WTC11 (cell line): ENCODE results near the gene TIMM10. TPM values are rescaled to one million over a fixed set of nuclear protein-coding genes. Genes with fewer than 3 reads are reported as not detected.
A peak's percentile ranks its signal among the peaks of the same experiment; 100 is the strongest.

ENCODE experiments used
- ATAC-seq: fragments of 200-7000 bp; cut with Tn5 transposase; 2 replicates; pipeline ENCODE4 v1.10.0; 2021; ENCODE audit warnings: mild to moderate bottlenecking, moderate library complexity
- CTCF ChIA-PET: fragments of 300-600 bp; sonication (Branson Sonifier 250); formaldehyde crosslinking; loops from one replicate; lab custom pipeline; 2021; ENCODE audit warnings: antibody characterized with exemption; lab: Charles Lee
- POLR2A ChIA-PET: fragments of 350-600 bp; sonication (Branson Sonifier 250); formaldehyde crosslinking; loops from one replicate; lab custom pipeline; 2021; ENCODE audit warnings: antibody characterized with exemption; lab: Charles Lee
- DNase-seq: peaks from one replicate; pipeline ENCODE4 v3.0.0; 2021; ENCODE audit warnings: low spot score
- H3K27ac Mint-ChIP-seq: 2 replicates; pipeline ENCODE4 v1.8.0; 2021; ENCODE audit warnings: mixed read lengths
- H3K27me3 Mint-ChIP-seq: 2 replicates; pipeline ENCODE4 v1.8.0; 2021; ENCODE audit warnings: low read depth, mild to moderate bottlenecking, moderate library complexity, mixed read lengths
- H3K36me3 Mint-ChIP-seq: 2 replicates; pipeline ENCODE4 v1.8.0; 2021; ENCODE audit warnings: mixed read lengths
- H3K4me1 Mint-ChIP-seq: 2 replicates; pipeline ENCODE4 v1.8.0; 2022; ENCODE audit warnings: mixed read lengths
- H3K4me3 Mint-ChIP-seq: 2 replicates; pipeline ENCODE4 v1.8.0; 2021; ENCODE audit warnings: mild to moderate bottlenecking, moderate library complexity, mixed read lengths
- H3K9me3 Mint-ChIP-seq: 2 replicates; pipeline ENCODE4 v1.8.0; 2021; ENCODE audit warnings: mixed read lengths
- ATF1 ChIP-seq: sonication (generic); formaldehyde crosslinking; IDR thresholded peaks from 2 replicates; pipeline ENCODE4 v1.8.1; 2023; ENCODE audit warnings: mild to moderate bottlenecking, moderate library complexity, missing genetic modification reagents
- ERG ChIP-seq: fragments of 250-450 bp; sonication (Bioruptor Pico); IDR thresholded peaks from 2 replicates; pipeline ENCODE4 v1.8.0; 2021; ENCODE audit warnings: mild to moderate bottlenecking
- ETV6 ChIP-seq: sonication (generic); formaldehyde crosslinking; IDR thresholded peaks from 2 replicates; pipeline ENCODE4 v1.8.1; 2022; ENCODE audit warnings: mild to moderate bottlenecking, missing genetic modification reagents
- FOXP4 ChIP-seq: sonication (generic); formaldehyde crosslinking; IDR thresholded peaks from 2 replicates; pipeline ENCODE4 v1.8.0; 2022; ENCODE audit warnings: mild to moderate bottlenecking, missing genetic modification reagents
- IRF1 ChIP-seq: sonication (generic); formaldehyde crosslinking; IDR thresholded peaks from 2 replicates; pipeline ENCODE4 v1.8.0; 2023; ENCODE audit warnings: missing genetic modification reagents
- NFATC4 ChIP-seq: fragments of 250-450 bp; sonication (Bioruptor Pico); IDR thresholded peaks from 2 replicates; pipeline ENCODE4 v1.9.0; 2021; ENCODE audit warnings: mild to moderate bottlenecking
- PREB ChIP-seq: sonication (generic); formaldehyde crosslinking; IDR thresholded peaks from 2 replicates; pipeline ENCODE4 v1.8.1; 2022; ENCODE audit warnings: mild to moderate bottlenecking, missing genetic modification reagents, moderate library complexity, borderline replicate concordance
- RELA ChIP-seq: sonication (generic); formaldehyde crosslinking; IDR thresholded peaks from 2 replicates; pipeline ENCODE4 v1.8.1; 2022; ENCODE audit warnings: missing genetic modification reagents, mild to moderate bottlenecking, borderline replicate concordance
- RORB ChIP-seq: fragments of 250-450 bp; sonication (Bioruptor Pico); IDR thresholded peaks from 2 replicates; pipeline ENCODE4 v1.9.0; 2021; ENCODE audit warnings: mild to moderate bottlenecking
- SMAD4 ChIP-seq: sonication (generic); formaldehyde crosslinking; IDR thresholded peaks from 2 replicates; pipeline ENCODE4 v1.8.0; 2022; ENCODE audit warnings: mild to moderate bottlenecking, missing genetic modification reagents
- TP53 ChIP-seq: sonication (generic); formaldehyde crosslinking; IDR thresholded peaks from 2 replicates; pipeline ENCODE4 v1.8.1; 2023; ENCODE audit warnings: mild to moderate bottlenecking, missing genetic modification reagents
- ZBTB21 ChIP-seq: sonication (generic); formaldehyde crosslinking; IDR thresholded peaks from 2 replicates; pipeline ENCODE4 v1.8.1; 2023; ENCODE audit warnings: mild to moderate bottlenecking, missing genetic modification reagents, borderline replicate concordance
- ZNF281 ChIP-seq: sonication (generic); formaldehyde crosslinking; IDR thresholded peaks from 2 replicates; pipeline ENCODE4 v1.8.0; 2023; ENCODE audit warnings: mild to moderate bottlenecking, missing genetic modification reagents
- ZNF512 ChIP-seq: sonication (generic); formaldehyde crosslinking; IDR thresholded peaks from 2 replicates; pipeline ENCODE4 v1.8.1; 2022; ENCODE audit warnings: missing genetic modification reagents, borderline replicate concordance
- ZSCAN18 ChIP-seq: fragments of 250-450 bp; sonication (Bioruptor Pico); IDR thresholded peaks from 2 replicates; pipeline ENCODE4 v2.1.2; 2022; ENCODE audit warnings: mild to moderate bottlenecking, moderate library complexity
- total RNA-seq: library from RNA; stranded (reverse); gene quantifications from 3 replicates; pipeline ENCODE4 v1.2.3, GENCODE V29; 2021

The TIMM10 gene
- total RNA-seq, 1 experiment from 2014 or later, result 92.8 TPM

GRCh38 chr11:57484141-57484710, 46.3 kb downstream of the TIMM10 start:
- TF ChIP-seq IRF1 (CRISPR knock-in tag), result no peak
- TF ChIP-seq PREB (CRISPR knock-in tag), result no peak
- TF ChIP-seq SMAD4, result no peak
- TF ChIP-seq ZNF281 (CRISPR knock-in tag), result no peak
- no peak for TF ChIP-seq ZSCAN18 (CRISPR knock-in tag)
- TF ChIP-seq ERG (CRISPR knock-in tag), result no peak
- no peak for TF ChIP-seq RELA (CRISPR knock-in tag)
- TF ChIP-seq NFATC4 (CRISPR knock-in tag), result no peak
- no peak for TF ChIP-seq ZBTB21 (CRISPR knock-in tag)
- DNase-seq, result no peak
- peaks cover 40% of the 10 kb centered on the region for H3K27me3 Mint-ChIP-seq
- ChIA-PET POLR2A (interaction anchor here (1.1 to 2.3 kb wide), 2 partner anchors 9 to 23 kb away, joined by 3 to 12 read pairs; no protein-coding TSS in a partner anchor), CTCF (interaction anchor here (0.7 to 9.7 kb wide), 11 partner anchors 7 to 160 kb away, joined by 3 to 260 read pairs (median 15); partner anchors contain the start of gene RTN4RL2)
- H3K4me3 Mint-ChIP-seq, result no peak overlapping the region
- peaks cover 21% of the 10 kb centered on the region; the same call in 1 of the 2 replicates for H3K36me3 Mint-ChIP-seq
- H3K27ac Mint-ChIP-seq, result no peak overlapping the region
- H3K9me3 Mint-ChIP-seq, result no peaks in the 10 kb centered on the region
- no peak for ATAC-seq
- H3K4me1 Mint-ChIP-seq, result peaks cover 30% of the 10 kb centered on the region

- ATAC-seq (no peak), DNase-seq (no peak)
- ChIA-PET CTCF (interaction anchor here (0.6 to 9.7 kb wide), 13 partner anchors 8 to 161 kb away, joined by 3 to 260 read pairs (median 9); partner anchors contain the start of gene RTN4RL2), POLR2A (interaction anchor here (1.1 to 2.3 kb wide), 2 partner anchors 10 to 23 kb away, joined by 3 to 12 read pairs; no protein-coding TSS in a partner anchor)
- Mint-ChIP-seq H3K27ac (no peak overlapping the region), H3K9me3 (no peaks in the 10 kb centered on the region), H3K4me3 (peak overlapping the region; percentile 72), H3K36me3 (peaks cover 21% of the 10 kb centered on the region; the same call in 1 of the 2 replicates), H3K27me3 (peaks cover 46% of the 10 kb centered on the region), H3K4me1 (peaks cover 36% of the 10 kb centered on the region)
- TF ChIP-seq TP53 (CRISPR knock-in tag), result no peak
- TF ChIP-seq ZNF281 (CRISPR knock-in tag), result no peak
- no peak for TF ChIP-seq PREB (CRISPR knock-in tag)
- TF ChIP-seq FOXP4 (CRISPR knock-in tag), result no peak
- TF ChIP-seq ZNF512 (CRISPR knock-in tag), result no peak
- TF ChIP-seq ATF1 (CRISPR knock-in tag), result no peak
- no peak for TF ChIP-seq ETV6
- TF ChIP-seq RORB (CRISPR knock-in tag), result no peak
Observed at GRCh38 chr11:57483562-57483918, 47.0 kb downstream of the TIMM10 start.
